Measurements from ENCODE around the gene CMIP.

CMIP gene

DNA sequence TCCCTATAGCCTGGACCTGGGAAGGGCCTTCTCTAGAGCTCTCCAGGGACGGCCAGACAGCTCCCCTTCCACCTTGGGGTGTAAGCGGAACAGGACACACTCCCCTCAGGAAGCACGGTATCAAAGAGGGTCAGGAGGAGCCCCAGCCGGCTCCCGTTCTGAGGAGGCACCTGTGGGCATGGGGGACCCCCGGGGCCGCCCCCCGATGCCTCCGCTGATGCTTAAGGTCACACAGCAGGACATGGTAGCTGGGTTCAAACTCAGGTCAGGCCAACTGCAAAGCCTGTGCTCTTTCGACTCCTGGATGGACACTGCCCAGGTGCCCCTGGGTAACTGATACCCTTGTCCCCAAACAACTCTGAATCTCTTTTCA lies 49.8 kb downstream of the CMIP start:
- DNase-seq (ENCODE audit: low read depth in 2 of 2), result no peak

DNA sequence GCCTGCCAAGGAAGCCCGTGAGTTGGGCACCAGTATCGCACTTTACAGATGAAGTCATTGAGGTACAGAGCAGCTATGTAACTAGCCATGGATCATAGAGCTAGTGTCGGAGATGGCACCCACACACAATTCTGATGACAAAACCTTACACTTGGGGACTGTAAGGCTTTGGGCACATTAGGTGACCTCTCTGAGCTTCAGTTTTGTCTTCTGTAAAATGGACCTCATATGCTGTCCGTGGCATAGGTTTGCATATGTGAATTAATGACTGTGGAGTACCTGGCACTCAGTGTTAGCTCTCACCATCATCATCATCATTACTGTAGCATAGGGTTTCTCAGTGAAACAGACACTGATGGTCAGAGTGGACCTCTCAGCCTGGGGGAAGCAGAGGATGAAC lies 50.3 kb downstream of the CMIP start:
- no peak for DNase-seq (ENCODE audit: low read depth in 2 of 2)

DNA sequence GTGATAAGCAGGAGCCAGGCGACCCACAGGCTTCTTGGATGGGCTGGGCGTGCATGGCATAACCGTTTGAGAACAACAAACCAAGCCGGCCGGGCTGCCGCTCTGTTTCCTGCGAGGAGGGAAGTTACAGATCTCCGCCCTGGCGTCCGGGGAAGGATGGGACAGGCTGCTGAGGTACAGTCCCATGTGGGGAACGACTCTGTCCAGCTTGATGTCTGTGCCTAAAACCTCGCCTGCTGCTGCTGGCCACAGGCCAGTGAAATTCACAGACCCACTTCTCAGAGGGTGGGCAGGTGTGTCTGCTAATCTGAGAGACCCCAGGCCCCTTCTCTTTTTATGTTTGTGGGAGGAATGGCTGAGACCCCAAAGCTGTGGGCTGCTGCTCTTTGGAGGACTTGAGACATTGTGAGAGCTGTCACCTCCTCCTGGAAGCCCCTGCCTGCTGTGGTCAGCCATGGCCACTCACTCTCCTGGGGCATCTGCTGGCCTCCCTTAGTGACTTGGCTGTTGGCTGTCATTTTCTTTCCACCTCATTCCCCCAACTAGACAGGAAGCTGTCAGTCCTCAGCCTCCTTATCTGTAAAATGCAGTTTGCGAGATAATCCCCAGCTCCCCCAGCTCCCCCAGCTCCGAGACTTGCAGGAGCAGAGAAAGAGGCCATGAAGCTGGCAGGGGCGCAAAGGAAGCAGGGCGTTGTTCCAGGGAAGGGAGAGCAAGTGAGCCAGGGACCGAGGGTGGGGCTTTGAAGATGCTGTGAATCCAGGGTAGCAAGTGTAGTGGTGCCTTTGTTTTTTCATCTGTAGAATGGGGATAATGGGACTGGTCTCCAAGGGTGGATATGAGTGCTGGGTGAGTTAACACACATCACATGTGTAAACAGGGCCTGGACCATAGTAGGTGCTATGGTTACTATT lies 51.0 kb downstream of the CMIP start:
- no peak for DNase-seq (ENCODE audit: low read depth in 2 of 2)

DNA sequence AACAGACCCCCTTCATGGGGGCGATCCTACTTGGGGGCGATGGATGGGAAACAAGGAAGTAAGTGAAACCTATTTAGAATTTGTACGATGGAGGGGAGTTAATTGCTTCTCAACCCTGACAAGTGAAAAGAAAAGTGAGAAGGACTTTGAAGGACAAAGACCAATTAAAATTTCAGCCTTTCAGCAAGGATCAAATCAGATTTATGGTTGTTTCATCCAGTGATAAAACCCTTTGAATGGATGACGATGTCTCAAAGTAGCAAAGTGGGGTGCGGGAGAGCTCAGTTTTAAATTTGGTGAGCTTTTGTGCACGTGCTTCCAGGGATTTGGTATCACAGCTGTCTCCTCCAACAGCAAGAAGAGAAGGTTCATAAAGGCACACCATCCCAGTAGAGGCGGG lies 51.7 kb downstream of the CMIP start:
- DNase-seq (ENCODE audit: low read depth in 2 of 2), result no peak

DNA sequence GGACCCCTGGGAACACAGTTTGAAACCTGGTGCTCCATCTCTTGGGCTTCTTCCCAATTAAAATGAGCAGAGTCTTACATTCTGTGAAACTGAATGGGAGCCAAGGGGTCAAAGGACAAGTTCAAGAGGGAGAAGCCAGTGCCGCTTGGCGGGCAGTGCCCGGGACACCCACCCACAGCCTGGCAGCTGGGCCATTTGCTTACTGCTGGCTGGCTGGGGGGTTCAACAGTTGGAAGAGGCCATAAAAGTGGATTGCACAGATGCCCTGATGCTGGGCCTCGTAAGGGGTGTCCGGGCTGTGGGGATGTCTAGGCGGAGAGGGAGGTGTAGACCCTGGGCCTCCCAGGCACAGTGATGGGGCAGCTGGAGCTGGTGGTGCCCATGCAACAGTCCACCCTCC lies 52.1 kb downstream of the CMIP start:
- no peak for DNase-seq (ENCODE audit: low read depth in 2 of 2)

DNA sequence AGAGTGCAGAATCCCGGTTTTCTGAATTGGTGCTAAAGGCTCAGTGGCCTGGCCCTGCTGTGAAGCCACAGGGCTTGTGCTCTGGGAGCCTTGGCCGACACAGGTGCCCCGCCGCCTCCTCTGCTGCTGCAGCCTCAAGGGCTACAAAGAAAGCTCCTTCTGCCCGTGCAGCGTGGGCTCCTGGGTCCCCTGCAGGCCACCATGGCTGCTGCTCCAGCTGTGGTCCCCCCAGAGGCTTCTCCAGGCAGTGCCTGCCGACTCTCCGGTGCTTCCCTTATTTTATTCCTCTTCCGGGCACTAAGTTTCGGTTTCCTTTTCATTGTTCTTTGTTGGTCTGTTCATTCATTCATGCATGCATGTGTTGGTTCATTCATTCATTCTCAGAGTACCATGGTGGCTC lies 53.1 kb downstream of the CMIP start:
- DNase-seq (ENCODE audit: low read depth in 2 of 2), result no peak

DNA sequence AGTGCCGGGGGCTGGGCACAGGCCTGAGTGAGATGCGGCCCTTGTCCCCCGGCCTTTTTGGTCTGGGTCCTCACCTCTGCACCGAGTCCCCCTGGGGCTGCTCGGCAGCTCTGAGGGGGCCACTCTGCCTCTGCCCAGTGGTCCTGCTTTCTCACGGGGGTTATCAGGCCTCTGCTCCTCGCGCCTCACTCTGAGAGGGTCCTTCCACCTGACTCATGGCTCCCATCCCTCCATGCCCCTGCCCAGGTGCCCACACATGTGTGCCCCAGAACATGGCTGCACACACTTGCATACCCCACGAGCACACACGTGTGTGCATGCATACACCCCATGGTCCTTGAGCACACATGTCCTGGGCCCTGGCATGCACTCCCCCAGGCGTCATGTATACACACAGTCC lies 53.7 kb downstream of the CMIP start:
- no peak for DNase-seq (ENCODE audit: low read depth in 2 of 2)

DNA sequence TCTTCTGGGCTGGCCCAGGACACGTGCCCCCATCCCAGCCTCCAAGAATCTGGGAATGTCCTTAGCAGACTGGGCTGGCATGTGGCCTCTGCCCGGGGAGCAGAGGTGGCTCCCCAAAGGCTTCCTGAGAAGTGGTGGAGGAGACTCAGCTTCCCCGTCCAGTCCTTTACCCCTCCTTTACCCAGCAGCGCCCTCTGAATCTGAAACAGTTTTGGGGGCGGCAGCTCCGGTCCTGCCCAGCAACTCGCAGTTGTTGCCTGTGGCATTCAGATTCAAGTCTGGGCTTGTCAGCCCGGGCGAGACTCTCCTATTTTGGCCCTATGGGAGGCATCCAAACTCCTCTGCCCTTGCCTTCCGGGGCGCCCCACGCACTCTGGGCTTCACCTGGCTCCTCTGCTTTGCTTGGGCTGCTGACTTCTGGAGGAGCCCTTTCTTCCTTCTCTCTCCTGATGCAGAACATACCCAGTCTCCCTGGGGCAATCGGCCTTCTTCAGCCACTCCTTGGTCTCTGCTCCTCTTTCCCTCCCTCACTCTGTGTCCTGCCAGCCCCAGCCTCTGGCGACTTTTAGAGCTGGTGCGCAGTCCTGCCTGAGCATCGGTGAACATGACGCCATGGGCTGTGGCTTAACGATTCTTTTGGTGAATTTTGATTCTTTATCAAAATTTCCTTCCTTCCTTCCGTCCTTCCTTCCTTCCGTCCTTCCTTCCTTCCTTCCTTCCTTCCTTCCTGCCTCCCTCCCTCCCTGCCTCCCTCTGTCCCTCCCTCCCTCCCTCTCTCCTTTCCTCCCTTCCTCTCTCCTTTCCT lies 55.2 kb downstream of the CMIP start:
- DNase-seq (ENCODE audit: low read depth in 2 of 2), result no peak

DNA sequence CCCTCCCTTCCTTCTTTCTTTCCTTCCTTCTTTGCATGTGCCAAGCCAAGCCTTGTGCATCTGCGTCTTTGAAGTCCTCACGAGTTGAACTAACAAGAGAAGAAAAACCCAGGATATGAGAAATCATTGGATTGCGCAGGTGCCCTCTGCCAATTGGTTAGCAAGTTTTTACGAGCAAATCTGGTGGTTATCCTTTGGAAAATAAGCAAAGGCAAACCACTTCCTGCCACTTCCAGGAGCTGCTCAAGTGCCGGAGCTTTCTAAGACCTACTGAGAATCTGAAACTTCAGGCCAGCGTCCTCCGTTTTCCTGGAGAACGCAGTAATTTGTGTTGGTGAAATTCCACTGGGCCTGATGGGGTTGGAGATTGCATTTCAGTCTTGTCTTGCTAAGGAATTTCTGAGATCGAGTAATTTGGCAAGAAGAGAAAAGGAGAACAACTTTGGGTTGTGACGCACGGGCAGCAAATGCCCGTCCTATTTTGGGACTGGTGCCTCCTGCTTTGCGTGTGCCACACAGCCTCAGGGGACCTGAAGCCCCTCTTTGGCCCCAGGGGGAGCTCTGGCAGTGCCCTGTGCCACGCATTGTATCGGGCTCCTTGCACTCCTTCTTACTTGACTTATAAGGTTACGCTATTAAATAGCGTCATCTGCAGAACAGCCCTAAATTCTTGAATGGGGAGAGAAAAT lies 56.4 kb downstream of the CMIP start:
- no peak for DNase-seq (ENCODE audit: low read depth in 2 of 2)

DNA sequence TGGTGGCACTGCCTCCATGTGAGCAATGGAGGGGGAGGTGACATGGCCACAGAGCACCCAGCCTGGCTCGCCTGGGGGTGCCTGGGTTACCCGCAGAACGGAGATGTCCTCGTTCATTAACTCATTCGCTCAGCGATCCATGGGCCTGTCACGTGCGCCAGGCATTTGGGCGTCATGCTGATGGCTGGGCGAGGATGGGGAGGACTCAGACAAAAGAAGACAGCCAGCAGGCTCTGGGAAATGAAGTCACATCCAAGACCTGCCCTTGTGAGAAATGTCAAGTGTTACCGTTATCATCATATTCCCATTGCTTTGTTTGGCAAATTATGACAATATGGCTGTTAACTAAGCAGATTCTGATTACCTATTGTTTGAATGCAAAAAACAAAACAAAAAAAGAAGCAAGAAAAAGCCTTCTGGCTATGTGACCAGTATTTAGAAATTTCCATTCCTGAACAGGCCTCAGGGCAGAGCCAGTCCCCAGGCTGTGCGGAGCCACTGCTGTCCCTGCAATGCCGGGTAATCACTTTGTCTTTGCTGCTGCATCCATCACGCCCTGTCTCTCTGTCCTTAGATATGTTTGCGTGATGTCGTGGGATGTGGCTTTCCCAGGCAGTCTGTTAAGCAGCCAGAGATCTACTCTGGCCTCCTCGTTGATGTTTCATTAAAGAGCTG lies 57.9 kb downstream of the CMIP start:
- no peak for DNase-seq (ENCODE audit: low read depth in 2 of 2)

DNA sequence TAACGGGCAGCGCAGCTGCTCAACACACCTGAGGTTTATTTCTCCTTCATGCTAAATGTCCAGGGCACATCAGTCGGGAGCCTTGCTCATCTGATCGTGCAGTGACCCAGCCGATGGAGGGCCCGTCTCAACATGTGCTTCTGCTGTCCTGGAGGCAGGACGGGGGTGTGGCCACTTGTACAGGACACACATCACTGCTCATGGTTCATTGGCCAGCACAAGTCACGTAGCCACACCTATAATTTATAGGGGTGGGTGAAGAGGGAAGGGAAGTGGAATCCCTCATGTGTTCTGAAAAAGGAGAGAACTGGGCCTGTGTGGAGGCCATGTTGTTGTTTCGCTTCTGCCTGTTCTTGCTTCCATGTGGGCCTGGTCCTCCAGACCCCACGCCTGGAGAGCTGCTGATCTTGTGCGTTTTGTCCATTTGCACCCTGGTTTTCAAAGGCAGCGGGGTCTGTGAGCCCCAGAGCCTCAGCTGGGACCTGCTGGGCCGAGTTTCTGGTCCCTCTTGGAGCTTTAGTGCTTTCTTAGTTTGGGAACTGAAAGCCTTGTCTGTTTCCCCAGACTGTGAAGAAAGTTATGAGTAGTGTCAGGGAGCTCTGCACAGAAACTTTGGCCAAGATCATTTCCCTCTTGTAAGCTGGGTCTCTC lies 60.5 kb downstream of the CMIP start:
- no peak for DNase-seq (ENCODE audit: low read depth in 2 of 2)

DNA sequence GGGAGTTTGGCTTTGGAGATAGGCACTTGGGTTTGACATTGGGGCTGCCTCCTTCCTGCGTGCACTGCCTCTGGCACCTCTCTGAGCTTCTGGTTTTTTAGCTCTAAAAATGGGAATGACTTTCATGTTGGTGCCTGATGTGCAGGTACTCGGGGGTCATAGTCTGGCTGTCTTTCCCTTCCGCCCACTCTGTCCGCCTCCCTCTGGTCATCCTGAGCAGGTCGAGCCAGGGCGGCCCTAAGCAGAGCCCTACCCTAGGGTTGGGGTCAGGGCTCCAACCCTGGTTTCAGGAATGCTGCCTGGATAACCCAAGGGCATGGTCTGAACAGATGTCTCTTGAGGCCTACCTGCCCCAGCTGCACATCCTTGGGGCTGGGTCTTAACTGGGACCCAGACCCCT lies 64.8 kb downstream of the CMIP start:
- DNase-seq (ENCODE audit: low read depth in 2 of 2), result no peak

DNA sequence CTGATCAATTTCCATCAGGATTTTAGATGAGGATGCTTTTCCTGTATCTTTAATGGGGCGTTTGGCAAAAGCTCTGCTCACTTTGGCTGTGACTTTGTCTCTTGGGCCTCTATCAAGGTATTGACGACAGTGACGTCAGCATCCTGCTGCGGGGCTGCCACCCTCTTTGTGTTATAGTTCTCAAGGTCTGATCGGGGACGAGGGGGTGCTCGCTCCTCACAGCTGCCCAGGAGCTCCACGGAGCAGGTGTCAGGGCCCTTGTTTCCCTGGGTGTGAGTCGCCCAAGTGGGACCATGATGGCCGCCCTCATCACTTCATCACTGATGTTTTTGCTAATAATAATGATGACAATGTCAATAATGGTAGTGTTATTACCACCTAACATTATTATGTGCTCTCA lies 65.4 kb downstream of the CMIP start:
- no peak for DNase-seq (ENCODE audit: low read depth in 2 of 2)

DNA sequence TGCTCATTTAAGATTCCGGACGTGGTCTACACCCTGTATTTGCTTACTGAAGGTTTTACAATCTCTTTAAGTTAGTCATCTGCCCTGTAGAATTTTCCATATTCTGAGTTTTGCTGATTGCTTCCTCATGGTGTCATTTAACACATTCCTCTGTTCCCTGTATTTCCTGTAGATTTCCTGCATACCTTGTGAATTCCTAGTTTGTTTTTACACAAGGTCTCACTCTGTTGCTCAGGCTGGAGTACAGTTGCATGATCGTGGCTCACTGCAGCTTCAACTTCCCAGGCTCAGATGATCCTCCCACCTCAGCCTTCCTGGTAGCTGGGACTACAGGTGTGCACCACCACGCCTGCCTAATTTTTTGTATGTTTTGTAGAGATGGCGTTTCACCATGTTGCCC lies 66.8 kb downstream of the CMIP start:
- no peak for DNase-seq (ENCODE audit: low read depth in 2 of 2)

DNA sequence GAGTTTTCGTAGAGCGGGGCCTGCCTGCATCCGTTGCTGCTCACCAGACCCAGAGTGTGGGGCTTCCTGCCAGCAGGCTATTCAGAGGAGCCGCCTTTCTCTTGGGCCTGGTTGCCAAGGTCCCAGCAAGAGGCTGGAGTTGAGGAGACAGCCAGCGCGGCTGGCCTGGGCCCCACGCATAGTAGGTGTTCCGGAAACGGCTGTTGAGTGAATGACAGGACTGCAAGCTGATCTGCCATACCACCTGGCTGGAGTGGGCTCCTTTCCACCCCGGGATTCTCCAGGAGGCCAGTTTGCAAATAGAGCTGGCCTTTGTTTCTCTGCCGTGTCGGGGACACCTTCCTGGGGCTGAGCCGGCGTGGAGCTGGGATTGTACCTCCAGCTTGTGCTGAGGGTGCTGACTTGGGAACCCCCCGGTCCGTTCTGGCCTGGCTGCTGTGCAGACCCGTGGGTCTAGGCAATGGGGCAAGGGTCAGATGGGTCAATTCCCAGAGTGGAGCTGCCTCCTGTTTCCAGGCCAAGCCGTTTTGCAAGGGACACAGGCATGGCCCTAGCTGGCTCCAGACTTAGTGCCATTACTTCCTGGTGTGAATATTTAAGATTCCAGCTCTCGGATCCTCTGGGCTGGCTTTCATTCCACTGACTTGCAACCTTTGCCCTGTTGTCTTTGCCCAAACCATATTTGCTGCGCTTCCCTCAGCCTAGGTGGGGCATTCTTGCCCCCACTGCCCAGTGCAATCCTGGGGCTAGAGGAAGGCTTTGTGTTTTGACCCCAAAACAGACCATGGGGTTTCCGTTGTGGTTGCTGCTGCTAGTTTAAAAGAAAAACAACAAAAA lies 68.8 kb downstream of the CMIP start:
- DNase-seq (ENCODE audit: low read depth in 2 of 2), result no peak

DNA sequence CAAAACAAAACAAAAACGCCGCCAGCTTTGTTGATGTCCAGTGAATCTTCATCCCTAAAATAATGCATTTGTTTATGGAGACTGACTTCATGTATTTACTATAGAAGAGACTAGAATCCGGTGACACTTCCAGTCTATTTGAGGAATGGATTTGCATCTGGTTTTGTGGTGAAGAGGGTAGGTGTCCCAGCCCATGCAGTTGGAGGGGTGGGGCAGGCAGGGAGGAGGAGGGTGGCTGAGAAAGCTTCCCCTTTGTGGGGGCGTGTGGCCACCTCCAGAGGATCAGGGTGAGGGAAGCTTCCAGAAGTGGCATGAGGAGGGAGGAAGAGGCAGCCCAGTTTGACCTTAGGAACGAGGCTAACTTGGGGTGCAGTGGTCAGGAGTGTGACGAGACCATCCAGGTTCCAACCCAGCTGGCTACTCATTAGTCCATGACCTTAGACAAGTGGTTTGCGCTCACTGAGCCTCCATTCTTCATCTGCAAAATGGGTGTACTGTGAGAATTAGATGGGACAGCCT lies 69.5 kb downstream of the CMIP start:
- no peak for DNase-seq (ENCODE audit: low read depth in 2 of 2)

DNA sequence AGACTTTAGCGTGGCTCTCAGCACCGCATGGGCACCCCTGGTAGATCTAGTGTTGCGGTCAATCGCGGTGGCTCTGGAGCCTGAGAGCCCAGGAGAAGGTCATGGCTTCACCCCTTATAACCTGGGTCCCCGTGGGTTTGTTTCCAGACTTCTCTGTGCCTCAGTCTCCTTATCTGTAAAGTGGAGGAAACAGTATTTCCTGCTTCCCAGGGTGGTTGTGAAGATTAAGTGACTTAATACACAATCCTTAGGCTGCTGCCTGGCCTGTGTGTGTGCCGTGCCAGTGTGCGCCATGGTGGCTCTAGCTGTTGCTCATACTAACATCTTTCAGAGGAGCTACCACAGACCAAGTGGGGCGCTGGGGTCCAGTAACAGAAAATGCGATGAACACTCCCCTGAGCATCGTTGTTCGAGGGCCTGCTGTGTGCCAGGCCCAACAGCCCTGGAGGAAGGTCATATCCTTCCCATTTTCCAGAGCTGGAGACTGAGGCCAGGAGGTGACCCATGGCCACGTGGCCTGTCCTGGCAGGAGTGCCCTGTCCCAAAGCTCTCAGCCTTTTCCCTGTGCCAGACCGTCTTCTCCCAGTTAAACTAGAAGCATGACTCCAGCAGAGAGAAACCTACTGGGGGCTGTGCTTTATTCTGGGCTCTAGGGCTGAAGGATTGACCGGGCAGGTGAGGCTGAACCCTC lies 70.1 kb downstream of the CMIP start:
- no peak for DNase-seq (ENCODE audit: low read depth in 2 of 2)

DNA sequence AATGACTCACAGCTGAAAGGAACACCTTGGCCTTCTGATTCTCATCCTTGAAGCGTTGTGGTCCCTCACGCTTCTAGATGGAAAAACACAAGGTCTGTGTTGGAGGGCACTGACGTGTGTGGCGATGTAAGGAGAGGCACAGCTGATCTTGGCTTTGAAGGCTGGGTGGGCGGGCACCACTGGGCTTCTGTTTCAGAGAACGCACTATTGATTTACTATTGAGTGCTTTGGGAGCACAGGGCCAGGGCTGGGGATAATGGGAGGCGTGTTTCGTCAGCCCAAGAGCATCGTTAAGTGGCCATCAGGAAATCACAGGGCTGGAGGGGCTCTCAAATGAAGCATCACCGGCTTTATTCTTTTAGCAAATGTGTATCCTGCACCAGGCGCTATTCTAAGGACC lies 70.7 kb downstream of the CMIP start:
- no peak for DNase-seq (ENCODE audit: low read depth in 2 of 2)

DNA sequence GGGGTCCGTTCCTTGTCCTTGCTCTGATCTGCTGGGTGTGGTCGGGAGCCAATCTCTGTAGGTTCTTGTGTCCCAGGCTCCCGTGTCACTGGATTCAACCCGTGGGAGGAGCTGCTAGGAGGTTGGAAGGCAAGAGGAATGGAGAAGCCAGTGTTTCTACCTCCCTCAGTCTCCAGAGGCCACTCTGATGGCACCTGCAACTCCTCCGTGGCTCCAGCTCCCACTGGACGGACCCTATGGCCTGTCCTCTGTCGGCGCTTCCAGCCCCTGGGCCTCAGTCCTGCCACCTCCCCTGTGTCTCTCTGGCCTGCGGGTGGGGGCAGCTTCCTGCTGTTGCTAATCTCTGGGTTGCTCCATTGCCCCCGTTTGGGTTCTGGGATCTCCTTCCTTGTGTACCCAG lies 71.1 kb downstream of the CMIP start:
- DNase-seq (ENCODE audit: low read depth in 2 of 2), result no peak

All from stimulated activated CD4-positive, alpha-beta T cell treated with anti-CD3 and anti-CD28 coated beads, Interleukin-1b, Interleukin-23, amount 100 ng/mL, for 1 hour (primary cell).